KMS-11 (cell line): ENCODE results near the gene NEU4.

ENCODE experiments used
- H2AFZ ChIP-seq: fragments of 200-600 bp; sonication (generic); 2 replicates; pipeline ENCODE4 v1.6.1; 2016; ENCODE audit warnings: antibody characterized with exemption, mixed run types, low read depth
- H3K27ac ChIP-seq: fragments of 200-600 bp; sonication (generic); 2 replicates; pipeline ENCODE4 v1.6.1; 2016; ENCODE audit warnings: mild to moderate bottlenecking, mixed run types
- H3K27me3 ChIP-seq: fragments of 200-600 bp; sonication (generic); 2 replicates; pipeline ENCODE4 v1.6.1; 2017; ENCODE audit warnings: mild to moderate bottlenecking, low read depth, mixed run types, moderate library complexity; ENCODE audit not compliant: insufficient read depth
- H3K36me3 ChIP-seq: fragments of 200-600 bp; sonication (generic); 2 replicates; pipeline ENCODE4 v1.6.1; 2017; ENCODE audit warnings: mild to moderate bottlenecking, mixed run types; ENCODE audit not compliant: insufficient read depth
- H3K4me1 ChIP-seq: fragments of 200-600 bp; sonication (generic); 2 replicates; pipeline ENCODE4 v1.6.1; 2016; ENCODE audit warnings: mild to moderate bottlenecking, low read depth, mixed run types; ENCODE audit not compliant: poor library complexity, severe bottlenecking
- H3K4me2 ChIP-seq: fragments of 200-600 bp; sonication (generic); 2 replicates; pipeline ENCODE4 v1.7.0; 2016; ENCODE audit warnings: mild to moderate bottlenecking, mixed run types
- H3K4me3 ChIP-seq: fragments of 200-600 bp; sonication (generic); IDR thresholded peaks from 2 replicates; pipeline ENCODE4 v1.6.1; 2017; ENCODE audit warnings: low read depth, low read length, mixed read lengths; ENCODE audit not compliant: insufficient read depth
- H3K79me2 ChIP-seq: fragments of 200-600 bp; sonication (generic); 2 replicates; pipeline ENCODE4 v1.6.1; 2016; ENCODE audit warnings: low read depth, mixed run types; ENCODE audit not compliant: insufficient read depth
- H3K9ac ChIP-seq: fragments of 200-600 bp; sonication (generic); 2 replicates; pipeline ENCODE4 v1.6.1; 2016; ENCODE audit warnings: mild to moderate bottlenecking, mixed run types
- H4K20me1 ChIP-seq: fragments of 200-600 bp; sonication (generic); 2 replicates; pipeline ENCODE4 v1.6.1; 2016; ENCODE audit warnings: mild to moderate bottlenecking, mixed run types; ENCODE audit not compliant: insufficient read depth
- CTCF ChIP-seq: fragments of 200-600 bp; sonication (generic); conservative IDR thresholded peaks from 2 replicates; pipeline ENCODE4 v1.6.1; 2017; ENCODE audit warnings: low read depth, mild to moderate bottlenecking, antibody characterized with exemption, low read length, moderate library complexity, mixed read lengths

NEU4 gene

DNA sequence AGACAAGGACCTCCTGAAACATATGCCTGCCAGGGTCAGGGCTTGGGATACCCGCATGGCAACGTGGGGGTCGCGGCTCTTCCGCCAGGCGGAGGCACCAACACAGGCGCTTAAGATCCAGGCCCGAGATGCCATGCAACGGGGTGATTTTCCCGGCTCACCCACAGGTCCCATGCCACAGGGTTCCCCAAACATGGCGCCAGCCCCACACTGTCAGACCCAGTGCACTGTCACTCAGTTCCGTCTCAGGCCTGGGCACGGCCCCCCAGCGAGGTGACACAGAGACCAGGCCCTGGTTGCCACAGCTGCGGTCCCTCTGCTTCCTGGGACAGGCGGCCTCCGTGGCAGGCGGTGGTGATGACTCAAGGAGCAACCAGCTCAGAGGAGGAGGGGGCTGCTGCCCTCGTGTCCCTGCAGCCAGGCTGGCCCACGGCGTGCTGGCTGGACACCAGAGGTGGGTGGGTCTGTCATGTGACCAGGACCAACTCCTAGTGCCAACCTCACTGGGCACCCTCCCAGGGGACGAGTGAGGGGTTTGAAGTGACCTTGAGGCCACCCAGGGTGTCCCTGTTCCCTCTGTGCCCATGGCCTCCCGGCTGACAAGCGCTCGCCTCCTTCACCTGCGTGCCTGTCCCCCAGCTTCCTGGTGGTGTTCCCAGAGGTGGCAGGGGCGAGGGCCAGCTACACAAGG lies 44.8 kb downstream of the NEU4 start:
- Histone ChIP-seq H3K27ac (no peak overlapping the region), H3K36me3 (no peaks in the 10 kb centered on the region), H3K4me2 (no peak overlapping the region), H3K27me3 (peaks cover 37% of the 10 kb centered on the region; the same call in 1 of the 2 replicates), H2AFZ (no peak overlapping the region), H4K20me1 (no peaks in the 10 kb centered on the region), H3K4me1 (no peaks in the 10 kb centered on the region), H3K9ac (no peak overlapping the region), H3K79me2 (no peaks in the 10 kb centered on the region), H3K4me3 (no peak overlapping the region)
- no peak for TF ChIP-seq CTCF

DNA sequence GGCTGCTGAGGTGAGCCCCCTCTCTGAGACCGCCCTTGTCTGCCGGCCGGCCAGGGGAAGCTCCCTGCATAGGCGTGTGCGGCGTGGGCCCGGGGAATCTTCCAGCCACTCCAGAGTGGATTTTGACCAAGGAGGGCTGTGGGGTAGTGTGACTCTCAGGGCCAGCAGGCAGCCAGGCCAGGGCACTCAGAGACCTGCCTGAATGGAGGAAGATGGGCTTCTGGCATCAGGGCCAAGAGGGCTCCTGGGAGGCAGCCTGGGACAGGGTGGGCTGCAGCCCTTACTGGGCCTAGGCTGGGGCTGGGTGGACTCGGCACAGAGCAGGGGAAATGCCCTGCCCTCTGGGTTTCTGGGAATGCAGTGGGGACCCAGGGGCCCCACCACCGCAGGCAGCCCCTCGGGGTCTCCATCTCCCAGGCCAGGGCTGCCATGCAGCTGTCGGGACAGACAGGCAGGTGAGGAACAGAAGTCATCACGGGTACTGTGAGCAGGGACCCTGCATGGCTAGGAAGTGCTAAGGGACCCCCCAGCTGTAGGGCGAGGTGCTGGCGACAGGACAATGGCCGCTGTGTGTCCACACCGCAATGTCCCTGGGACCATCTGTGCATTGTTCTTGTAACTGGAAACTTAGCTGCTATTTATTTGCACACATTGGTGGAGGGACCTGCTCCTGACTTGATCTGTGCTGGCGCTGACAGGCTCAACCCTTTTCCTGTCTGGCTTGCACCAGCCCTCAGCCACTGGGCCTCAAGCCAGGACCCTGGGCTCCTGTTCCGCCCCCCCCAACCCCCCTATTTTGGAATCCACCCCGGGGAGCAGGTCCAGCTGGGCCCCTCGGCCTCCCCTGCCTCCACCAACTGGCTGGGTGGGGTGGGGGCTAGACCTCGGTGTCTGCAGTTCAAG lies 45.6 kb downstream of the NEU4 start:
- no peak overlapping the region for H3K4me2 ChIP-seq
- no peaks in the 10 kb centered on the region for H3K36me3 ChIP-seq
- no peak overlapping the region for H3K4me3 ChIP-seq
- no peaks in the 10 kb centered on the region for H4K20me1 ChIP-seq
- no peak for TF ChIP-seq CTCF
- H3K4me1 ChIP-seq = peaks cover 7% of the 10 kb centered on the region
- H2AFZ ChIP-seq = no peak overlapping the region
- H3K9ac ChIP-seq = no peak overlapping the region
- peaks cover 37% of the 10 kb centered on the region; the same call in 1 of the 2 replicates for H3K27me3 ChIP-seq
- no peaks in the 10 kb centered on the region for H3K79me2 ChIP-seq
- no peak overlapping the region for H3K27ac ChIP-seq

DNA sequence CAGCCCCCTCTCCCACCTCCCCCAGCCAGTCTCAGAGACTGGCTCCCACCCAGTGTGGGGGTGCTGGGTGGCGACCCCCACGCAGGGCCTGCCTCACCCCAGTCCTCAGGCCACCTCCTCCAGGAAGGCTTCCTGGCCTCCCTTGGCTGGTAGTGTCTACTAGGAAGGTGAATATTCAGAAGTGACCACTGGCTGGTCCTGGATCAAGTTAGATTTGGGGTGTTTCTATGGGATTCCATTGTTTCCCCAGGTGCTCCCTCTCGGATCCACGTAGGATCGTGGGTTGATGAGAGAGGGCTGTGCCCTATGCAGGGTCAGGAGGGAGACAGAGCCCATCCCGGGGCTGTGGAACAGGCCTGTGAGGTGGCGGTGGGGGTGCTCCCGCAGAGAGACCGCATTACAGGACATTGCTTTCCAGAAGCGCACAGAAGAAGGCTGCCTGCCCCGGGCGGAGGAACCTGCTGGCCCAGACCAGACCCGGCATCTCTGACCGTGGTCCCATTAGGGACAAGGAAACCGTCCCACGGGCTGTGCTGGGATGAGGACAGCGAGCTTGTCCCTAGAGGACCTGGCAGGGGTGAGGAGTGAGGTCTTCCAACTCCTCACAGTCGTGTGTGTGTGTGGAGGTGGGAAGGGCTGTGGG lies 46.4 kb downstream of the NEU4 start:
- Histone ChIP-seq H3K9ac (no peak overlapping the region), H3K27ac (no peak overlapping the region), H3K79me2 (no peaks in the 10 kb centered on the region), H4K20me1 (no peaks in the 10 kb centered on the region), H3K27me3 (peaks cover 36% of the 10 kb centered on the region; the same call in 1 of the 2 replicates), H3K4me1 (peaks cover 12% of the 10 kb centered on the region), H3K36me3 (no peaks in the 10 kb centered on the region), H2AFZ (no peak overlapping the region), H3K4me2 (no peak overlapping the region), H3K4me3 (no peak overlapping the region)
- TF ChIP-seq CTCF = no peak

DNA sequence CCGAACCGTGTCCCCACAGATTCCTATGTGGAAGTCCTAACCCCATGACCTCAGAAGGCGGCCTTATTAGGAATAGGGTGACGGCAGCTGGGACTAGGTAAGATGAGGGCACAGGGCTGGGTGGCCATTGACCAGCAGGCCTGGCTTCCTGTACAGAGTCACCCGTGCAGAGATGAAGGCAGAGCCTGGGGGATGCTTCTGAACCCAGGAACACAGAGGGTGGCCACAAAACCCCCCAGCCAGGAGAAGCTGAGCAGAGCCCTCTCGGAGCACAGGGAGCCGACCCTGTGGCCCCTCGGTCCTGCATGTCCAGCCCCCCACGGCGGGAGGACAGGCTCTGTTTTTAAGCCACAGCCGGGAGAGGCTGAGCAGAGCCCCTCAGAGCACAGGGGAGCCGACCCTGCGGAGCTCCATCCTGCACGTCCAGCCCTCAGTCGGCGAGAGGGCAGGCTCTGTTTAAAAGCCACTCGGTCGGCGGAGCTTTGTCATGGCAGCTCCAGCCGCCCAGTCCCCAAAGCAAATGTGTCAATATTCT lies 47.0 kb downstream of the NEU4 start:
- Histone ChIP-seq H3K9ac (no peak overlapping the region), H3K27me3 (peaks cover 31% of the 10 kb centered on the region; the same call in 1 of the 2 replicates), H3K79me2 (no peaks in the 10 kb centered on the region), H2AFZ (no peak overlapping the region), H3K36me3 (no peaks in the 10 kb centered on the region), H3K4me2 (no peak overlapping the region), H3K4me1 (peaks cover 18% of the 10 kb centered on the region), H3K4me3 (no peak overlapping the region), H3K27ac (no peak overlapping the region), H4K20me1 (no peaks in the 10 kb centered on the region)
- no peak for TF ChIP-seq CTCF
